Fibroblast of the aortic adventitia (primary cell): ENCODE results near the gene TMEM150A. TPM values are rescaled to one million over a fixed set of nuclear protein-coding genes. Genes with fewer than 3 reads are reported as not detected.

ENCODE experiments used
- DNase-seq: peaks from one replicate; pipeline ENCODE4 v3.0.0-alpha.2; 2010; ENCODE audit warnings: low read depth
- H3K4me3 ChIP-seq: 2 replicates; pipeline ENCODE4 v1.5.1; 2011; ENCODE audit warnings: low read depth, mild to moderate bottlenecking, control low read depth, low read length, moderate library complexity
- CTCF ChIP-seq: IDR thresholded peaks from 2 replicates; pipeline ENCODE4 v1.5.1; 2011; ENCODE audit warnings: mild to moderate bottlenecking, low read length, control low read depth, inconsistent platforms; ENCODE audit not compliant: insufficient read depth
- total RNA-seq: library from RNA; depleted of rRNA; stranded (reverse); fragments of >200 nt; gene quantifications from 2 replicates; pipeline ENCODE4 v1.2.3, GENCODE V29; 2012; ENCODE audit warnings: low replicate concordance

TMEM150A gene
- total RNA-seq, 1 donor, result 8.6 TPM

GRCh38 chr2:85580206-85580605 lies 22.3 kb downstream of the TMEM150A start:
- TF ChIP-seq CTCF, result no peak
- no peak overlapping the region for H3K4me3 ChIP-seq
- no peak for DNase-seq

GRCh38 chr2:85579266-85579935 lies 23.1 kb downstream of the TMEM150A start:
- no peak for DNase-seq
- TF ChIP-seq CTCF, result no peak
- no peak overlapping the region for H3K4me3 ChIP-seq

GRCh38 chr2:85578243-85579180 lies 24.0 kb downstream of the TMEM150A start:
- no peak overlapping the region for H3K4me3 ChIP-seq
- TF ChIP-seq CTCF, result no peak
- DNase-seq, result no peak

GRCh38 chr2:85577386-85578242 lies 24.9 kb downstream of the TMEM150A start, which contains the start of gene VAMP8:
Gene VAMP8 (plus strand): TSS chr2:85577586. CDS start chr2:85577647, 61 bp downstream.
- no peak for TF ChIP-seq CTCF
- no peak within 1 kb of the TSS for H3K4me3 ChIP-seq
- DNase-seq, result no peak

GRCh38 chr2:85577063-85577385 lies 25.5 kb downstream of the TMEM150A start:
- H3K4me3 ChIP-seq, result no peak overlapping the region
- TF ChIP-seq CTCF, result no peak

GRCh38 chr2:85575739-85576138 lies 26.8 kb downstream of the TMEM150A start:
- no peak overlapping the region for H3K4me3 ChIP-seq
- no peak for TF ChIP-seq CTCF
- no peak for DNase-seq

More at GRCh38 chr2:85577063-85577385, 25.5 kb downstream of the TMEM150A start:
- no peak for DNase-seq
